Measurements from ENCODE around the gene CSNK2A2.
A peak's percentile ranks its signal among the peaks of the same experiment; 100 is the strongest.

Gene CSNK2A2

GRCh38 chr16:58198022-58198683 is at the start of gene CSNK2A2:
TSS of gene CSNK2A2 (minus strand) at chr16:58198106. CDS start at chr16:58197736, 370 bp downstream.
- DNase-seq (ENCODE audit: low read depth), result peak; percentile 64

- DNase-seq (ENCODE audit: low read depth), result no peak
Observed at GRCh38 chr16:58243528-58244004, 45.7 kb upstream of the CSNK2A2 start.

- no peak for DNase-seq (ENCODE audit: low read depth)
Observed at GRCh38 chr16:58236831-58237230, 38.9 kb upstream of the CSNK2A2 start.

- peak; percentile 57 for DNase-seq (ENCODE audit: low read depth)
Observed at GRCh38 chr16:58236231-58236690, 38.4 kb upstream of the CSNK2A2 start.

GRCh38 chr16:58235663-58236062 is 37.8 kb upstream of the CSNK2A2 start:
- no peak for DNase-seq (ENCODE audit: low read depth)

GRCh38 chr16:58234831-58235595 is 37.1 kb upstream of the CSNK2A2 start:
- no peak for DNase-seq (ENCODE audit: low read depth)

GRCh38 chr16:58230259-58230658 is 32.4 kb upstream of the CSNK2A2 start:
- no peak for DNase-seq (ENCODE audit: low read depth)

GRCh38 chr16:58226790-58227189 is 28.9 kb upstream of the CSNK2A2 start:
- no peak for DNase-seq (ENCODE audit: low read depth)

- DNase-seq (ENCODE audit: low read depth), result no peak
Observed at GRCh38 chr16:58225965-58226602, 28.2 kb upstream of the CSNK2A2 start.

- no peak for DNase-seq (ENCODE audit: low read depth)
Observed at GRCh38 chr16:58222532-58223316, 24.8 kb upstream of the CSNK2A2 start.

GRCh38 chr16:58219432-58219831 is 21.5 kb upstream of the CSNK2A2 start:
- no peak for DNase-seq (ENCODE audit: low read depth)

GRCh38 chr16:58218786-58219185 is 20.9 kb upstream of the CSNK2A2 start:
- no peak for DNase-seq (ENCODE audit: low read depth)

GRCh38 chr16:58217311-58217925 is 19.5 kb upstream of the CSNK2A2 start:
- DNase-seq (ENCODE audit: low read depth), result no peak

GRCh38 chr16:58212824-58213655 is 15.1 kb upstream of the CSNK2A2 start:
- DNase-seq (ENCODE audit: low read depth), result no peak

- no peak for DNase-seq (ENCODE audit: low read depth)
Observed at GRCh38 chr16:58211846-58212245, 13.9 kb upstream of the CSNK2A2 start.

GRCh38 chr16:58211245-58211644 is 13.3 kb upstream of the CSNK2A2 start:
- no peak for DNase-seq (ENCODE audit: low read depth)

- DNase-seq (ENCODE audit: low read depth), result no peak
Observed at GRCh38 chr16:58205276-58206036, 7.5 kb upstream of the CSNK2A2 start.

GRCh38 chr16:58201163-58201562 is 3.3 kb upstream of the CSNK2A2 start:
- DNase-seq (ENCODE audit: low read depth), result no peak

- DNase-seq (ENCODE audit: low read depth), result no peak
Observed at GRCh38 chr16:58200004-58200797, 2.3 kb upstream of the CSNK2A2 start.

Measured in activated T-cell treated with anti-CD3 and anti-CD28 coated beads for 1 hour (primary cell).